Stomach smooth muscle (tissue), 2 donors: ENCODE data around the gene CLDN18.

Experiments used
- H3K27ac ChIP-seq: one replicate; pipeline ENCODE4 v1.7.0; 2013; ENCODE audit warnings: mild to moderate bottlenecking, low read length, inconsistent platforms
- H3K27me3 ChIP-seq, 2 donors: one replicate each; pipeline ENCODE4 v1.7.0; 2013; ENCODE audit warnings: low read length in 2 of 2; ENCODE audit not compliant: insufficient read depth in 2 of 2, control insufficient read depth in 1 of 2
- H3K36me3 ChIP-seq, 2 donors: one replicate each; pipeline ENCODE4 v1.7.0; 2013; ENCODE audit warnings: low read length in 2 of 2; ENCODE audit not compliant: control insufficient read depth in 2 of 2, insufficient read depth in 2 of 2
- H3K4me1 ChIP-seq: one replicate; pipeline ENCODE4 v1.7.0; 2013; ENCODE audit warnings: low read length; ENCODE audit not compliant: control insufficient read depth, insufficient read depth
- H3K4me3 ChIP-seq, 2 donors: one replicate each; pipeline ENCODE4 v1.7.0; 2013; ENCODE audit warnings: low read length in 2 of 2
- H3K9ac ChIP-seq, 2 donors: one replicate each; pipeline ENCODE4 v1.7.0; 2013; ENCODE audit warnings: low read length in 2 of 2, mild to moderate bottlenecking in 1 of 2
- H3K9me3 ChIP-seq, 2 donors: one replicate each; pipeline ENCODE4 v1.7.0; 2013; ENCODE audit warnings: low read length in 2 of 2; ENCODE audit not compliant: control insufficient read depth in 2 of 2
- donor health status: healthy.
- donor health status: Pancreatic carcinoma.

The CLDN18 gene

DNA sequence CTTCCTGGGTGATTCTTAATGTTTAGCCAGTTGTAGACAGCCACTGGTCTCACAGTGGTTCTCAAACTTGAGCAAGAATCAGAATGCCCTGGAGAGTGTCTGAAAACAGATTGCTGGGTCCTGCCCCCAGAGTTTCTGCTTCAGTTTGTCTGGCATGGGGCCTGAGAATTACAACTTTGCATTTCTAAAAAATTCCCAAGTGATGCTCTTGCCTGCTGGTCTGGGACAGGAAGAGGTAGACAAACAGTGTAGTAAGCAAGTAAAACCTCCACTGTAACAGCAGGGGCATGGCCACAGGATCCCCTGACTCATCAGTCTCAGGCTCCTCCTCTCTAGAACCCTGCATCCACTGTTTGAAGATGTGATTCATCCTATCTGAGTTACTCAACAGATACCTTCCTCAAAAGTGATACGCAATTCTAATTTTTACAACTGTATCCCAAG, 69.0 kb downstream of the CLDN18 start:
- H3K27me3 ChIP-seq, result no peaks in the 10 kb centered on the region
- no peaks in the 10 kb centered on the region for H3K9me3 ChIP-seq
- H3K4me3 ChIP-seq, result no peak overlapping the region
- H3K27ac ChIP-seq, result no peak overlapping the region
- peaks cover 39 to 48% of the 10 kb centered on the region in 2 donors for H3K36me3 ChIP-seq
- H3K4me1 ChIP-seq, result peaks cover 2% of the 10 kb centered on the region
- H3K9ac ChIP-seq, result peak overlapping the region in 1 of 2 donors; percentile 42

DNA sequence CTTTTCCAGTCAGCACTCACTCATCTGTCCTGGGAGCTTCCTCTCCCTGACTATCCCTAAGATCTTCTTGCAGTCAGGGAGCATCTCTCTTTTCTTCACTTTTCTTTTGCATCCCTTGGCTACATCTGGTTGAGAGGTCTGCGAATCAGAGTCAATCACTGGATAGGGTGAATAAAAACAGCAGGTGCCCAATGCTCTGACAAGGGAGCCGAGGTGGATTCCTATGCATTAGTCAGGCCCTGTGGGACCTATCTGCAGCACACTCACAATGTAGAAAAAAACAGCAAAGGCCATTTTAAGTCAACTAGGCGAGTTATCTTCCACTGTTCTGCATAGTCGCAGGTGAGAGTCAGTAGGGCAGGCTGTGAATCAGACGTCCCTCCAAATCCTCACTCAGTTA, 69.9 kb downstream of the CLDN18 start:
- Histone ChIP-seq H3K36me3 (peaks cover 39 to 53% of the 10 kb centered on the region in 2 donors), H3K9me3 (no peaks in the 10 kb centered on the region), H3K4me1 (peaks cover 2% of the 10 kb centered on the region), H3K27ac (no peak overlapping the region), H3K9ac (no peak overlapping the region), H3K4me3 (no peak overlapping the region), H3K27me3 (no peaks in the 10 kb centered on the region)

DNA sequence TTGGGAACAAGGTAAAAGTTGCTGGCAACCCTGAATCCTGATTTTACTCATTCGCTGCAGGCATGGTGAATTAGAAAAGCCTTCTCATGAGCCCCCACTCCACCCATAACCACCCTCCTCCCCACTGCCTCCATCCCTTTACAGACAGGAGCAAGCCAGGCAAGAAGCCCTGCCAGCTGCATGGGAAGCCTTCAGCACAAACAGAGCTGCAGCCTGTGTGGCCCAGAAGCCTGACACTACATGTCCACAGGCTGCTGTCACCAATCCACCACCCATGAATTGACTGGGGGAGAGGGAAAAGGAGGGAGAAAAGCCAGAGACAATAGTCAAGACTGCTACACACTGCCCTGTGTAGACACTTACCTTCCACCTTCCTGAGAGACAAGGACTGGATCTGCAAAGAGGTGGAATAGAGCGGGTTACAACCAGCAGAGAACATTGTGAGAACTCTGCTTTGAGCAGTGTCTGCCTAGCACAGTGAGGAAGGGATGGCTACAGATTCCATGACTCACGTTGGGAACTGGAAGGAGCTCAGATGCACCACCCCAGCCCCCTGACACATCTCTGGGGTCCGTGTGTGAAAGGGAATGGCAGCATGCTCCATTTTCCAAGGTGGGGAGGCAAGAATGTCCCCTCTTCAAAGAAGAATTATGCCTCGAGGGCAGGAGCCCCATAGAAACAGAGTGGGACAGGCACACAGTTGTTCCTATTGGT, 71.6 kb downstream of the CLDN18 start:
- Histone ChIP-seq H3K4me3 (no peak overlapping the region), H3K36me3 (peaks cover 42 to 55% of the 10 kb centered on the region in 2 donors), H3K27ac (no peak overlapping the region), H3K4me1 (peaks cover 2% of the 10 kb centered on the region), H3K9ac (no peak overlapping the region), H3K9me3 (no peaks in the 10 kb centered on the region), H3K27me3 (no peaks in the 10 kb centered on the region)

DNA sequence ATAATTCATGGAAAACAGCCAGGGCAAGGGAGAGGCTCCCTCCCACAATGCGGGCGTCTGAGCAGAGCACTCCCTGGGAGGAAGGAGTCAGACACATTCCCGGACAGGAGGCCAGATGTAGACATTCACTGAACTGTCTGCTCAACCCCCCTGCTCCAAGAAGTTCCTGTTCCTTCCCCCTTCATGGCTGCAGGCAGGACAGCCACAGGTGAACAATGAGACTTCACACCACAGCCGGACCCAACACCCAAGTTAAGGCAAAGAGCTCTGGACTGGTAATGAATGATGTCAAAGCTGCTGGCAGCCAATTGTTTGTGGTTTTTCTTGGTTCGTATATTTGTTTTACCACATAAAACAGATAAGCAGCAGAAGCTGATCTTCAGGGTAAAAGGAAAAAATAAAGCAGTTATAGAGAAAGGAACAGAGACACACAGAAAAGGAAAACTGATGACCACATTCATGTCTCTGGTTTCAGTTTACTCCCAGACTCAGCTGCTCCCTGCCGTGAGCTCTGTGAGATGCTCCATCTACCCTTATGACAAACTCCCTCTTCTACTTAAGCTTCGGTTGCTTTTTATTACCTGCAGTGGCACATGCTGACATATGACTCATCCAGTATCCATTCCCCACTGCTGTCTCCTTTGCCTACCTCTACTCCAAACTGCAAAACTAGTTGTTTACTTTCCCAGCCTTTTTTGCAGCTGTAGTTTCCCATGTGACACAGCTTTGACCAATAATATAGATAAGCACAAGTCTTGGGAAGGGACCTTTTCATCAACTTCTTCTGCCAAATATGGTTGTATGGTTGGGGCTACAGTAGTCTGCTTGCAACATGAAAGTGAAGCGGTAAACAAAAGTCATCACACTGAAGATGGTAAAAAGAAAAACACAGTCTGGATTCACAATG, 72.4 kb downstream of the CLDN18 start:
- peak overlapping the region in 1 of 2 donors; percentile 30 for H3K4me3 ChIP-seq
- H3K36me3 ChIP-seq, result peaks cover 40 to 52% of the 10 kb centered on the region in 2 donors
- H3K9me3 ChIP-seq, result no peaks in the 10 kb centered on the region
- H3K27ac ChIP-seq, result no peak overlapping the region
- peaks cover 2% of the 10 kb centered on the region for H3K4me1 ChIP-seq
- no peaks in the 10 kb centered on the region for H3K27me3 ChIP-seq
- H3K9ac ChIP-seq, result no peak overlapping the region

DNA sequence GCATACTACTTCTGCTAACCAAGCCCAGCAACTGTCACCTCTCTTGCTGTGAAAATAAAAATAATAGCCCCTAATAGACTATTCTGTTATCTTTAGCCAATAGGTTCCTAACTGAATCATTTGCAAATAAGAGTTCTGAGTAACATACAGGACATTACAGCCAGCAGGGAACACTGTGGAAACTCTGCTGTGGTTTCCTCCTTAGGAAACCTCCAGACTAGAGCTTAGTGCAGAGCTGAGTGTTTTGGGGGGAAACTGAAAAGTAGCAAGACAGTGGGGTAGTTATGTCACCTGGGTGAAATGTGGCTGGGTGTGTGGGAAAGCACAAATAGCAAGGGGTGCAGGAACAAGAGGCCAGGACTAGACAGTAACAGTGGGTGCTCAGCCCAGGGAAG, 73.0 kb downstream of the CLDN18 start:
- no peaks in the 10 kb centered on the region for H3K9me3 ChIP-seq
- H3K27me3 ChIP-seq, result no peaks in the 10 kb centered on the region
- H3K9ac ChIP-seq, result no peak overlapping the region
- H3K27ac ChIP-seq, result no peak overlapping the region
- peaks cover 2% of the 10 kb centered on the region for H3K4me1 ChIP-seq
- H3K4me3 ChIP-seq, result no peak overlapping the region
- peaks cover 39 to 54% of the 10 kb centered on the region in 2 donors for H3K36me3 ChIP-seq
